GM18907 (cell line): ENCODE data around the gene GRM2.
"Not testable (repeated sequence)": the region's sequence is repeated elsewhere in the genome, so short reads cannot be mapped to it uniquely, and the experiment has no call there.

Source experiments
- ATAC-seq: cut with Tn5 transposase; IDR thresholded peaks from one replicate; pipeline ENCODE4 v1.9.1; 2021; ENCODE audit warnings: mild to moderate bottlenecking, moderate library complexity; ENCODE audit not compliant: unreplicated experiment

GRM2 gene

DNA sequence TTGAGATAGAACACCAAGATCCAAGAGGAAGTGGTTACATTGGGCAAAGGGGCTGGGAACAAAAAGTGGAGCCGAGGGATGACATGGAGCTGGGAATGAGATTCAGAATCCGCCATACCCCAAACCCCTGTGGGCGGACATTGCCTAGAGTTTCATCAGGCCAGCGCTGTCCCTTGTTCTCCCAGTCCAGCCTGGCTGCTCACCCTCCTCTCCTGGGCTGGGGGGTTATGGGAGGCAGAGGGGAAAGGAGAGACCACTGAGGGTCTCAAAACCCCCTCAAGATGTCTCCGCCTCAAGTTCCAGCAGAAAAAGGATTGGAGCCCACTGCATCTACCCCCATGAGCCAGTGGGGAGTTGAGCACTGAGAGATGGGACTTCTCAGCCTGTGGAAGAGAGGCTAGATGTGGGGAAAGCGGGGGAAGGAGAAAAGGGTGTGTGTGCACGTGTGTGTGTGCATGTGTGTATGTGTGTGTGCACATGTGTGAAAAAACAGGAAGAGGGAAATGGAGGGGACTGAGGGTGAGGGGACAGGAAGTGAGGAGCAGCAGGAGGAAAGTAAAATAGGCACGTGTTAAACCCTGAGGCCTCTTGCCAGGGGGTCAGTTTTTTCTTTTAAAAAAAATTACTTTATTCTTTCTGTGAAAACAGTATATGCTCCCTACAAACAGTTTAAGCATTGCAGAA is 14.3 kb downstream of the GRM2 start:
- ATAC-seq, result no peak

DNA sequence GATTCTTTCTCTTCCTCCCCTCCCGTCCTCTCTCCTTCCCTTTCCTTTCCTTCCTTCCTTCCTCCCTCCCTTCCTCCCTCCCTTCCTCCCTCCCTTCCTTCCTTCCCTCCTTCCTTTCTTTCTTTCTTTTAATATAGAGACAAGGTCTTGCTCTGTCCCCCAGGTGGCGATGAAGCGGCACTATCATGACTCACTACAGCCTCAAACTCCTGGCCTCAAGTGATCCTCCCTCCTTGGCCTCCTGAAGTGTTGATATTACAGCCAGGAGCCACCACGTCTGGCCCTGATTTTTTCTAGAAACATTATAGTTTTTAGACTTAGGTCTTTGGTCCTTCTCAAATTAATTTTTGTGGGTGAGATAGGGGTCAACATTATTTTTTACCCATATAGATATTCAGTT is 15.5 kb downstream of the GRM2 start:
- no peak for ATAC-seq

DNA sequence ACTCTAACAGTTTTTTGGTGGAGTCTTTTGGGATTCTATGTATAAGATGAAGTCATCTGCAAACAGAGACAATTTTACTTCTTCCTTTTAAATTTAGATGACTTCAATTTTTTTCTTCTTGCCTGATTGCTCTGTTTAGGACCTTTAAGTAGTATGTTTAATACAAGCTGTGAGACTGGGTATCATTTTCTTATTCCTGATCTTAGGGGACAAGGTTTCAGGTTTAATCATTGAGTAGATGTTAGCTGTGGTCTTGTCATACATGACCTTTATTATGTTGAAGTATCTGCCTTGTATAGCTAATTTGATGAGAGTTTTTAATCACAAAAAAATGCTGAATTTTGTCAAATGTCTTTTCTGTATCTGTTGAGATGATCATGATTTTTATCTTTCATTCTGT is 20.6 kb downstream of the GRM2 start:
- no peak for ATAC-seq

DNA sequence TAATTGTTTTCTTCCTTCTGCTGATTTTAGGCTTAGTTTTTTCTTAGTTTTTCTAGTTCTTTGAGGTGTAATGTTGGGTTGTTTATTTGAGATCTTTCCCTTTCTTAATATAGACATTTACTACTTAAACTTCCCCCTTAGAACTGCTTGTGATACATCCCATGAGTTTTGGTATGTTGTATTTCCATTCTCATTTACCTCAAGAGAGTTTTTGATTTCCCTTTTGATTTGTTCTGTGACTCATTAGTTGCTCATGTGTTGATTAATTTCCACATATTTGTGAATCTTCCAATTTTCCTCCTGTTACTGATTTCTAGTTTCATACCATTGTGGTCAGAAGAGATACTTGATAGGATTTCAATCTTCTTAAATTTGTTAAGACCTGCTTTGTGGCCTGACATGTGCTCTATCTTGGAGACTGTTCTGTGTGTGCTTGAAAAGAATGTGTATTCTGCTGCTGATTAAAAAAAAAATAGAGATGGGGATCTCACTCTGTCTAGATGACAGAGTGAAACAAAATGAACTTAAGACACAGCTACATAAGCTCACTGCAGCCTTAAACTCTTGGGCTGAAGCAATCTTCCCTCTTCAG is 22.3 kb downstream of the GRM2 start:
- ATAC-seq, result no peak

DNA sequence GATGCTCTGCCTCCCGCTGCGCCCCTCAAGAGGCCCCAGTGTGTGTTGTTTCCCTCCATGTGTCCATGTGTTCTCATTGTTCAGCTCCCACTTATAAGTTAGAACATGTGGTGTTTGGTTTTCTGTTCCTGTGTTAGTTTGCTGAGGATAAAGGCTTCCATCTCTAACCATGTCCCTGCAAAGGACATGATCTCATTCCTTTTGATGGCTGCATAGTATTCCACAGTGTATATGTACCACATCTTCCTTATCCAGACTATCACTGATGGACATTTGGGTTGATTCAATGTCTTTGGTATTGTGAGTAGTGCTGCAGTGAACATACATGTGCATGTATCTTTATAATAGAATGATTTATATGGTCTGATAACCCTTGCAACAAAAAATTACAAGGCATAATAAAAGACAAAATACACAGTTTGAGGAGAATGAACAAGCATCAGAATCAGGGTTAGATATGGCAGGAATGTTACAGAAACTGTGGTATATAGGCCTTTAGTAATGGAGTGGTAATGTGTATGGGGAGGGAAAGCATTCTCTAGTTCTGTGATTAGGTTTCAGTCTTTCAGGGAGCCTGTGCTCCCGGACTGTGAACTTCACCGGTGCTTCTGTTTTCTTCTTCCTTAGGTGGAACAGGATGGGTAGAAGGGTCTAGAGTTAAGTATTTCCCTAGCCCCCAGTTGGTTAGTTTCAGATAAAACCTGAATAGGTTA is 27.1 kb downstream of the GRM2 start:
- ATAC-seq, result no peak

DNA sequence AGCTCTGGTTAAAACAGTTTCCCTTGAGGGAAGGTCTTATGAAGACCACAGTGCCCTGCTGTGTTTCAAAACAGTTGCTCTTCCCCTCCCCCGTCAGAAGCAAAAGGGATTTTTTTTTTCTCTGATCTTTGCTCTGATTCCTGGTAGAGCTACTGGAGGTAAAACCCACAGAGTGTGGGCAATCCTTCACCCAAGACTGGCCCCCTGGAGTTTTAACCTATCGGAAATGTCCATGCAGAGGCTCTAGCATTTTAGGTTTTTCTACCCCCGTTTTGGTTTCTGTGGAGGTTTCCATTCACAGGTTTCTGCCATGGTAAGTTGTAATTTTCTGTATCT is 27.7 kb downstream of the GRM2 start:
- ATAC-seq, result no peak

DNA sequence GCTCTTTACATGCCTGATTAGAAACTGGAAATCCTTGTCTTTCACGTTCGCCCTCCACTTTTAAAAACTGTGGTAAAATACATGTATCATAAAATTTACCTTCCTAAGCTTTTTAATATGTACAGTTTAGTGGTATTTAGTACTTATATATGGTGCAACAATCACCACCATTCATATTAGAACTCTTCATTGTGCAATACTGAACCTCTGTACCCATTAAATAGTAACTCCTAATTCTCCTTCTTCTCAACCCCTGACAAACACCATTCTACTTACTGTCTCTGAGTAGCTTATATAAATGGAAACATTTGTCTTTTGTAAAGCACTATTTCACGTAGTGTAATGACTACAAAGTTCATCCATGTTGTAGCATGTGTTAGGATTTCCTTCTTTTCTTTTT is 28.2 kb downstream of the GRM2 start:
- no peak for ATAC-seq

DNA sequence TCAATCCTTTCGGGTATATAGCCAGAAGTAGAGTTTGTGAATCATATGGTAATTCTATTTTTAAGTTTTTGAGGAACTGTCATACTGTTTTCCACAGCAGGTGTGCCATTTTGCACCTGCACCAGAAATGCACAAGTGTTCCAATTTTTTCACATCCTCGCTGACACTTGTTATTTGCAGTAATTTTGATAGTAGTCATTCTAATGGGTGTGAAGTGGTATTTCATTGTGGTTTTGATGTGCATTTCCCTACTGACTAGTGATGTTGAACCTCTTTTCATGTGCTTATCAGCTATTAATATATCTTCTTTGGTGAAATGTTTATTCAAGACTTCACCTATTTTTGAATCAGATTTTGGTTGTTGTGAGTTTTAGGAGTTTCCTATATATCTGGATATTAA is 29.1 kb downstream of the GRM2 start:
- no peak for ATAC-seq

DNA sequence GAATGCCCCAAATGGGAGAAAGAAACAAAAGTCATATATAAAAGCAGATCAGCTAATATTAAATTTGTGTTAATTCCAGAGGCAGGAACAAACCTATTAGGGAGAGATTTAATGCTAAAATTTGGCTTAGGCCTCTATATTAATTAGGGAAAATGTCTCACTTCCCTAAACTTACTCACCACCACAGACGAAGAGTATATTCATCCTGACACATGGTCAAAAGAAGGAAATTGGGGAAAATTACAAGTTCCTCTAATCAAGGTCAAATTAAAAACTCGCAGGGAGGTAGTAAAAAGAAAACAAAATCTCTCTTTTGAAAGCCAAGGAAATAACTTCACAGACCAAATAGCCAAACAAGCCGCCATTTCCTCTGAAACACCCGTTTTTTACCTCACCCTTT is 32.2 kb downstream of the GRM2 start:
- ATAC-seq, result no peak

DNA sequence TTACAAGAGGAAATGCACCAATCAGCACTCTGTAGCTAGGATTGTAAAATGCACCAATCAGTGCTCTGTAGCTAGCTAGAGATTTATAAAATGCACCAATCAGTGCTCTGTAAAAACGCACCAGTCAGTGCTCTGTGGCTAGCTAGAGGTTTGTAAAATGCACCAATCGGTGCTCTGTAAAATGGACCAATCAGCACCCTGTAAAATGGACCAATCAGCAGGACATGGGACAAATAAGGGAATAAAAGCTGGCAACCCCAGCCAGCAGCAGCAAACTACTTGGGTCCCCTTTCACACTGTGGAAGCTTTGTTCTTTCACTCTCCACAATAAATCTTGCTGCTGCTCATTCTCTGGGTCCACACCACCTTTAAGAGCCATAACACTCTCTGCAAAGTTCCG is 35.5 kb downstream of the GRM2 start:
- ATAC-seq, result not testable (repeated sequence)

DNA sequence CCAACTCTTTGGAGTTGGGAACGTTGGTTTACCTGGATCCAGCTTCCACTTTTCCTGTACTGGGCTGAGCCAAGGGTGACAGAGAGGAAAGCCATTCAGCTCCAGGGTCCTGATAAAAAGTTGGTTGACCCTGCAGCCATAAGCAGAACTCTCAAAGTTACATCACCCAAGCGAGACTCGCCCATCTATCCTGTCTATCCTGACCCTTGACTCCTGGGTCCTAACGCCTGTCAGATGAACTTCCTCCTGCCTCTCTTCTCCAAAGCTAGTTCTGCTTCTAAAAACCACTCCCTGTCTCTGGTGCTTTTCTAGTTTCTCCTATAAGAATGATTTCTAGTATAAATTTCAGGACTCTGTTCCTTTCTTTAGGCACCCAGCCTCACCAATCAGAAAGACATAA is 36.1 kb downstream of the GRM2 start:
- ATAC-seq, result not testable (repeated sequence)

DNA sequence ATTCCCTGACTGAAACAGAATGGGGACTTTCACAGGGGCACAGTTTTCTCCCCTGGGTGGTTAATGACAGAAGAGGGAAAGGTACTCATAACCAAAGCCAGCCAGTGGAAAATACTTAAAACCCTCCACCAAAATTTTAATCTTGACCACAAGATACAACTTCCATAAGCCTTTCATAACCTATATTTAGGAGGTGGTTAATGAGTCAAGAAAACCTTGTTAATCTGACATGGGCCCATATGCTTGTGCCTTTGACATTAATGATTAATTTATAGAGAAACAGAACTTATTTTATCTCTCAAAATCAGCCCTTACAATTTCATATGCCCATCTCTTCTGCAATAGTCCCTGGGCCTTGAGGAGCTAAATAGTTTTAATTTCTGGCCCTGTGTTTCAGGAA is 41.0 kb downstream of the GRM2 start:
- no peak for ATAC-seq

DNA sequence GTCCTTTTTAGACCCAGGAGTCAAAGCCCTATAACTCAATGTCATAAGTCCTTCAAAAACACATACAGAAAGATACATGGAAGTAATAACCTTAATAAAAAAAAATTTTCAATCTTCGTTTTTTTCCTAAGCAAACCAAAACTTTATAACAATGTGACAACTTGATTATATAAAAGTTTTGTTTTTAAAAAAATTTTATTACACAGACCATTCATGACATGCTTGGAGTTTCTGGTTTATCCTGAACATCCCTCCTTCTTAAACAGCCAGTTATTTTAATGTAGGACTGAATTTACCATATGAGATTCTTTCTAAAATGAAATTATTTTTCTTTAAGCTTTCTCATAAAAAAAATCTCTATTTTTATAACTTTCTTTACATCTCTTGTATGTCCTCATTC is 41.5 kb downstream of the GRM2 start:
- no peak for ATAC-seq

DNA sequence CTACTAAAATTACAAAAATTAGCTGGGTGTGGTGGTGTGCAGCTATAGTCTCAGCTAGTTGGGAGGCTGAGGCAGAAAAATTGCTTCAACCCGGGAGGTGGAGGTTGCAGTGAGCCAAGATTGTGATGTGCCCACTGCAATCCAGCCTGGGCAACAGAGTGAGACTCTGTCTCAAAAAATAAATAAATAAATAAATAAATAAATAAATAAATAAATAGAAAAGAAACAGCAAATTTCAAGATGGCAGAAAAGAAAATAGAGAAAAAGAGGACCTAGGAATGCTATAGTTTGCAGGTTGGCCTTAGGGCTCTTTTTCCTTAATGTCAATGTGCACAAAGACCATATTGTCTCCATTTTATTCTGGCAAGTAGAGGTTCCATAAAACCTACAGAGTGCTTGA is 44.0 kb downstream of the GRM2 start:
- no peak for ATAC-seq

DNA sequence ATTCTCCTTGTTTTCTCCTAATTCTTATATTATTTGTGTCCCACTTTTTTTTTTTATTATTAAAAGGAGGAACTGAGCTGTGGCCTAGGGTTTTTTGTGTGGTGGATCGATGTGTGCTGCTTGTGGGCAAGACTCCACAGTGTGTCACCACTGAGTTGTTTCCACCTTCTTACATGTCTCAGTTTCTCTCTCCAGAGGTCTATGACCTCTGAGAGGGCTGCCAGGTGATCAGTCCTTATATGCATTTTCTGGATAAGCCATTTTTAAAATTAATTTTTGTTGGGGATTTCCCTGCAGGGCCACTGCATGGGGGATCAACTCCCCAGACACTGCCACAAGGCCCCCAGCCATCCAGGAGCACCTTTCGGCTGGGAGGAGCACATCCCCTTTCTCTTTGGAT is 44.4 kb downstream of the GRM2 start:
- ATAC-seq, result no peak

DNA sequence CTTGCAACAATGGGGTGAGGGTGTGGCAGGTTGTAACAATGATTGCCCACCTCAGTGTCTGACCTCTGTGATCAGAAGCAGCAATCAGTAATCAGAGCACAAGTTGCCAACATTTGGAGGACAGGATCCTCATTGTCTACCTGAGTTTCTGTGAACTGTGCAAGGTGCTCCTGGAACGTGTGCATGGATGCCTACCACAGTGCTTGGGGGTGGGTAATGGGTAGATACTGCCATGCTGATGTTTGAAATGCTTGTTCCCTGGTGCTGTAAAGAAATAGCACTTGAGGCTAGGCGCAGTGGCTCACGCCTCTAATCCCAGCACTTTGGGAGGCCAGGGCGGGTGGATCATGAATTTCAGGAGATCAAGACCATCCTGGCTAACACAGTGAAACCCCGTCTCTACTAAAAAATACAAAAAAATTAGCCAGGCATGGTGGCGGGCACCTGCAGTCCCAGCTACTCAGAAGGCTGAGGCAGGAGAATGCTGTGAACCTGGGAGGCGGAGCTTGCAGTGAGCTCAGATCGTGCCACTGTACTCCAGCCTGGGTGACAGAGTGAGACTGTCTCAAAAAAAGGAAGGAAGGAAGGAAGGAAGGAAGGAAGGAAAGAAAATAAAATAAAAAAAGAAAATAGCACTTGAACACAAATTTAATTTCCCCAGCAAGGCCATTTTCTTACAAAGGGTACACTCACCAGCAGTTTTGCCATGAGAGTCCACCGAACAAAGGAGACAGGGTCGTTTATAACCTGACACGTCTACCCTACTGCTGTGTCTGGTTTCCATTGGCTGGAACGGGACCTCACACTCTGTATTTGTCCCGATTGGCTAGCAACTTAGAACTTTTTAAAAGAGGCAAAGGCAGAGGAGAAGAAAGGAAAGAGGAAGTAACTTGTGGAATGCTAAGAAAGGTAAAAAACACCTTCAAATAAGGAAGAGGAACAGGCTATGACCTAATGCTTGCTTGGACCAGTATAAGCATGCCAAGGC is 47.2 kb downstream of the GRM2 start:
- ATAC-seq, result not testable (repeated sequence)

DNA sequence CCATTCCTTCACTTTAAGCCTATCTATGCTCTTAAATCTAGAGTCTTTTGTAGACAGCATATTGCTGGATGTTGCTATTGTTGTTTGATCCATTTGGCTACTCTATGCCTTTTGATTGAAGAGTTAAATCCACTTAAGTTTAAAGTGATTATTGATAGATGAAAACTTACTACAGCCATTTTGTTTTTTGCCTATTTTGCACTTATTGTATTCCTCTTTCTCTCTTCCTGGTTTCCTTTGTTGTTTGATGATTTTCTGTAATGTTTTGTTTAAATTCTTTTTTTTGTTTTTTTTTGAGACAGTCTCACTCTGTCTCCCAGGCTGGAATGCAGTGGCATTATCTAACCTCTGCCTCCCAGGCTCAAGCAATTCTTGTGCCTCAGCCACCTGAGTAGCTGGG is 52.3 kb downstream of the GRM2 start:
- no peak for ATAC-seq
